ENCODE data around the gene NMT1.

Gene NMT1

DNA sequence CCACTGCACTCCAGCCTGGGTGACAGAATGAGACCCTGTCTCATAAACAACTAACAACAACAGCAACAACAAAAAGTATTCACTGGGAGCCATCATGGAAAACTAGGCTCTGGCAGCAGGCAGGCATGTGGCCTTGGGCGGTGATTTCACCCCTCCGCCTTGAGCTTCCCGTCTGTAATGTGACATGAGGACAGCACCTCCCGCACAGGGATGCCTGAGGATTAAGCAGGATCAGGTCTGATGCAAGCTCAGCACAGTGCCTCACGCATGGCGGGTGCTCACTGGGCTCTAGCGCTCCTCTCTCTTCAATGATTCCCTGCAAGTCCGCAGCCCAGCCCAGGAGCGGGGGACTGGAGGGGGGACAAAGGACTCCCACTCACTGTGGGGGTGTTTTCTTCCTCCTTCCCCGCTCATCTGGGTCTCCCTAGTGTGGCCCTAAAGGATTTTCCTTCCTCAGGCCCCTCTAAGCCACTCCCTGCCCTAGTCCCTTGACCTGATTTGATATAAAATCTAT is 68.4 kb downstream of the NMT1 start:
- TF ChIP-seq, protein P1, sequence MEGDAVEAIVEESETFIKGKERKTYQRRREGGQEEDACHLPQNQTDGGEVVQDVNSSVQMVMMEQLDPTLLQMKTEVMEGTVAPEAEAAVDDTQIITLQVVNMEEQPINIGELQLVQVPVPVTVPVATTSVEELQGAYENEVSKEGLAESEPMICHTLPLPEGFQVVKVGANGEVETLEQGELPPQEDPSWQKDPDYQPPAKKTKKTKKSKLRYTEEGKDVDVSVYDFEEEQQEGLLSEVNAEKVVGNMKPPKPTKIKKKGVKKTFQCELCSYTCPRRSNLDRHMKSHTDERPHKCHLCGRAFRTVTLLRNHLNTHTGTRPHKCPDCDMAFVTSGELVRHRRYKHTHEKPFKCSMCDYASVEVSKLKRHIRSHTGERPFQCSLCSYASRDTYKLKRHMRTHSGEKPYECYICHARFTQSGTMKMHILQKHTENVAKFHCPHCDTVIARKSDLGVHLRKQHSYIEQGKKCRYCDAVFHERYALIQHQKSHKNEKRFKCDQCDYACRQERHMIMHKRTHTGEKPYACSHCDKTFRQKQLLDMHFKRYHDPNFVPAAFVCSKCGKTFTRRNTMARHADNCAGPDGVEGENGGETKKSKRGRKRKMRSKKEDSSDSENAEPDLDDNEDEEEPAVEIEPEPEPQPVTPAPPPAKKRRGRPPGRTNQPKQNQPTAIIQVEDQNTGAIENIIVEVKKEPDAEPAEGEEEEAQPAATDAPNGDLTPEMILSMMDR (IDR thresholded peaks at IDR 0.05; ENCODE audit: poor library complexity, severe bottlenecking) = no peak
- H3K27me3 ChIP-seq (ENCODE audit: insufficient read depth, poor library complexity, severe bottlenecking) = no peaks in the 10 kb centered on the region
- H3K27ac ChIP-seq (ENCODE audit: poor library complexity, severe bottlenecking) = peak overlapping the region; percentile 95
- peaks cover 45% of the 10 kb centered on the region for H3K4me1 ChIP-seq (ENCODE audit: insufficient read depth, poor library complexity, severe bottlenecking)
- H3K36me3 ChIP-seq (ENCODE audit: low read depth) = peaks cover 12% of the 10 kb centered on the region
- no peaks in the 10 kb centered on the region for H3K9me3 ChIP-seq (ENCODE audit: severe bottlenecking)
- no peak for DNase-seq (ENCODE audit: low spot score)
- H3K4me3 ChIP-seq (ENCODE audit: severe bottlenecking) = no peak overlapping the region
- ATAC-seq (ENCODE audit: low read depth) = no peak

DNA sequence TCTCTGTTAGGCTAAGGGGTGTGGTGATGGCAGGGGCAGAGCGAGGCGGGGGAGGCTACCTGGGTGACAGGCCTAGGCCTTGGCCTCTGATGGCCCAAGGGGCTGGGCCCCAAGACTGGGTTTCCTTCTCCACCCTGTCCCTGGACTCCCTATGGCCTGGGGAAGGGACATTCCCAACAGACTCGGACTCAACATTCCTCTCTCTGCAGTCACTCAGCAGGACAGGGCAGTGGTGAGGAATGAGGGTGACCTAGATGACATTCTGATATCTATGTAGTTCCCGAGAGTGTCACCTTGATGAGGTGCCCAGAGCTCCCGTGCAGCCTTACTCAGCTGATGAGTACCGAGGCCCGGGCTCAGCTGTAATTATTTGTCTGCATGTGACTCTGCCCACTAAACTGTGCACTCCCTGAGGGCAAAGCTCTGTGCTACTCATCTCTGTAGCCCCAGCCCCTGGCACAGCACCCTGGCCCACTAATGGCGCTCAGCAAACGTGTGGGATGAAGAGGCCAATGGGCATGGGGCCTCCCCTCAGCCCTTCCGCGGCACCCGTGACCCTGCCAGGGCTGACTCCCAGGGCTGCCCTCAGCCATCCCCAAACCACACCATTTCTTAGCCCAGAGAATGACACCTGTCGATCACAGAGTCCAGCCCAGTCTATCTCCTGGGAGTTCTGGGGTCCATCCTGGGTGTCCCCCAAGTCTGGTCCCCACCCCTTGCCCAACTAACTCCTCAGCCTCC is 69.0 kb downstream of the NMT1 start:
- ATAC-seq (ENCODE audit: low read depth) = no peak
- DNase-seq (ENCODE audit: low spot score) = no peak
- Histone ChIP-seq H3K36me3 (ENCODE audit: low read depth) (peaks cover 12% of the 10 kb centered on the region), H3K4me1 (ENCODE audit: insufficient read depth, poor library complexity, severe bottlenecking) (peaks cover 40% of the 10 kb centered on the region), H3K27me3 (ENCODE audit: insufficient read depth, poor library complexity, severe bottlenecking) (no peaks in the 10 kb centered on the region), H3K4me3 (ENCODE audit: severe bottlenecking) (no peak overlapping the region), H3K9me3 (ENCODE audit: severe bottlenecking) (no peaks in the 10 kb centered on the region), H3K27ac (ENCODE audit: poor library complexity, severe bottlenecking) (peak overlapping the region; percentile 95)
- TF ChIP-seq, protein P1 (IDR thresholded peaks at IDR 0.05; ENCODE audit: poor library complexity, severe bottlenecking) = no peak

DNA sequence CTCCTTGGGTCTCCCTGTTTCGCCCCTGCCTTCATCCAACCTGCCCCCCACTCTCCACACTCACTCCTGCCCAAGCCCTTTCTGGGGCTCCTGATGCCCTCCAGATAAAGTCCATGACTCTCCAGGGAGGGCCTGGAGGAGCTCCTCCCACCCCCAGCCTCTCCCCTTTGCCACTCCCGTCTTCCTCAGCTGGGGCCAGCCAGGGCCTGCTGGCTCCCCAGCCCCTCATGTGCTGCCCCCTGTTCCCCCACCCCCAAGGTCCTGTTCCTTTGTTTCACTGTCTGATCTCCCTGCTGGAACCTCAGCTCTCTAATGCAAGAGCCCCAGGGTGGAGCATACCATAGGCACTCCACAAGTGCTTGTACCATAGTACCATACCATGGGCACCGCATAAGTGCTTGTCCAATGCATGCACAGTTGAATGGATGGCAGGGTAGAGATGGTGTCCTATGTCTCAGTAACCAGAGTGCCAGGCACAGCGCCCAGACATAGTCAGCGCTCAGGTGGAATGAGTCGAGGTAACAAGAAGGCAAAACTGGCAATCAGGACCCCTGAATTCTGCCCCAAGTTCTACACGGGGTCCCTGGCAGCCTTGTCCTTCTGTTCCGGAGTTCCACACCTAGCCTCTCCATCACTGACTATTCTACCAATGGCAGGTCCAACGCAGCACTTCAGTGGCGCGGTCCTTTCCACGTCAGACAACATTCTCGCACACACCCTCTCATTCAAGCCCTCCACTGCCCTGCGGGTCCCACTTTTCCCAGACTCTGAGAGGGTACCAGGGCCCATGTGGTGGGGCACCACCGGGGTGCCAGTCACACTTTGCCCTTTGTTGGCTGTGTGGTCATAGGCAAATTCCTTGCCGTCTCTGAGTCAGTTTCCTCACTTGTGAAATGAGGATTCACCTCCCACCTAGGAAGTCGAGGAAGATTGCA is 69.8 kb downstream of the NMT1 start:
- peak overlapping the region; percentile 97 for H3K4me3 ChIP-seq (ENCODE audit: severe bottlenecking)

DNA sequence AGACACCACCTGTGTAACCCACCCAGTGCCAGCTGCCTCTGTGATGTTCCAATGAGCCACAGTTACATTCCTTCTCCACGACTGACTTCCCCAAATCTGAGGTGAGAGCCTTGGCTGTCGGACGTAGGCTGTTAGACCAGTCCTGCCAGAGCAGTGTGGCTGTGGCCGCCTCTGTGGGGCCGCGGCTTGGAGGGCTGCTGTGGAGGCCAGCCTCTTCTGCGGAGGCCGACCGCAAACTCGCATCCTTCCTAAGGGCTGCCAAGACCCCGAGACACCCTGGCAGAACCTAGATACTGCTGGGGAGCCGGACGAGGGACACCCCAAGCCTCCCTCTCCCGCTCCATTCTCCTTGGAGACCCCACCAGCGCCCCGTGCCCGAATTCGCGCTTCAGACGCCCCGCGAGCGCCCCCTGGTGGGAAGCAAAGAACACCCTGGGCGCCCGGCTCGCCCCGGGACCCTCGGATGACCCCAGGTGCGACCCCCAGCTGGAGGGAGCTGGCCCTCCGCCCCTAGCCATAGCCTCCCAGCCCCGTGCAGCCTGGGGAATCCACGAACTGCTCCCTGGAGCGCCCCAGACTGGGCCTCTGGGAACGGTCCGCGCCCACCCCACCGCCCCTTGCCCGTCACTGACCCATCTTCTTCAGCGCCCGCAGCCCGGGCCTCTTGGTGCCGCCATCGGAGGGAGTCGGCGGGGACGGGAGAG is 70.7 kb downstream of the NMT1 start:
- no peak for DNase-seq (ENCODE audit: low spot score)
- peaks cover 7% of the 10 kb centered on the region for H3K36me3 ChIP-seq (ENCODE audit: low read depth)
- ATAC-seq (ENCODE audit: low read depth) = no peak
- no peaks in the 10 kb centered on the region for H3K27me3 ChIP-seq (ENCODE audit: insufficient read depth, poor library complexity, severe bottlenecking)
- TF ChIP-seq, protein P1 (IDR thresholded peaks at IDR 0.05; ENCODE audit: poor library complexity, severe bottlenecking) = peak; percentile 97
- H3K4me1 ChIP-seq (ENCODE audit: insufficient read depth, poor library complexity, severe bottlenecking) = peaks cover 38% of the 10 kb centered on the region
- H3K4me3 ChIP-seq (ENCODE audit: severe bottlenecking) = peak overlapping the region; percentile 97
- H3K9me3 ChIP-seq (ENCODE audit: severe bottlenecking) = no peaks in the 10 kb centered on the region
- H3K27ac ChIP-seq (ENCODE audit: poor library complexity, severe bottlenecking) = peak overlapping the region; percentile 95

More for the DNA sequence above, 69.8 kb downstream of the NMT1 start:
- peak overlapping the region; percentile 95 for H3K27ac ChIP-seq (ENCODE audit: poor library complexity, severe bottlenecking)
- TF ChIP-seq, protein P1 (IDR thresholded peaks at IDR 0.05; ENCODE audit: poor library complexity, severe bottlenecking) = no peak
- H3K9me3 ChIP-seq (ENCODE audit: severe bottlenecking) = no peaks in the 10 kb centered on the region
- peaks cover 40% of the 10 kb centered on the region for H3K4me1 ChIP-seq (ENCODE audit: insufficient read depth, poor library complexity, severe bottlenecking)
- no peaks in the 10 kb centered on the region for H3K27me3 ChIP-seq (ENCODE audit: insufficient read depth, poor library complexity, severe bottlenecking)
- peaks cover 7% of the 10 kb centered on the region for H3K36me3 ChIP-seq (ENCODE audit: low read depth)
- DNase-seq (ENCODE audit: low spot score) (no peak), ATAC-seq (ENCODE audit: low read depth) (no peak)
